T-helper 2 cell treated with Interferon-gamma antibody and Interleukin-4, amounts not matched to agents 100 ng/mL and 5 ng/mL, for 36 hours (primary cell): ENCODE measurements around the gene BTN1A1. TPM values are rescaled to one million over a fixed set of nuclear protein-coding genes. Genes with fewer than 3 reads are reported as not detected.
"Not testable (repeated sequence)": the region's sequence is repeated elsewhere in the genome, so short reads cannot be mapped to it uniquely, and the experiment has no call there.

Experiments
- intact Hi-C: fragments of 100-400 bp; cut with micrococcal nuclease; formaldehyde crosslinking; loops from one replicate; pipeline ENCODE4 v1.15.1; 2023
- total RNA-seq: library from RNA; stranded (reverse); gene quantifications from 2 replicates; pipeline ENCODE4 v1.2.3, GENCODE V29; 2022

The BTN1A1 gene
- total RNA-seq, 1 donor from 2014 or later: not detected

DNA sequence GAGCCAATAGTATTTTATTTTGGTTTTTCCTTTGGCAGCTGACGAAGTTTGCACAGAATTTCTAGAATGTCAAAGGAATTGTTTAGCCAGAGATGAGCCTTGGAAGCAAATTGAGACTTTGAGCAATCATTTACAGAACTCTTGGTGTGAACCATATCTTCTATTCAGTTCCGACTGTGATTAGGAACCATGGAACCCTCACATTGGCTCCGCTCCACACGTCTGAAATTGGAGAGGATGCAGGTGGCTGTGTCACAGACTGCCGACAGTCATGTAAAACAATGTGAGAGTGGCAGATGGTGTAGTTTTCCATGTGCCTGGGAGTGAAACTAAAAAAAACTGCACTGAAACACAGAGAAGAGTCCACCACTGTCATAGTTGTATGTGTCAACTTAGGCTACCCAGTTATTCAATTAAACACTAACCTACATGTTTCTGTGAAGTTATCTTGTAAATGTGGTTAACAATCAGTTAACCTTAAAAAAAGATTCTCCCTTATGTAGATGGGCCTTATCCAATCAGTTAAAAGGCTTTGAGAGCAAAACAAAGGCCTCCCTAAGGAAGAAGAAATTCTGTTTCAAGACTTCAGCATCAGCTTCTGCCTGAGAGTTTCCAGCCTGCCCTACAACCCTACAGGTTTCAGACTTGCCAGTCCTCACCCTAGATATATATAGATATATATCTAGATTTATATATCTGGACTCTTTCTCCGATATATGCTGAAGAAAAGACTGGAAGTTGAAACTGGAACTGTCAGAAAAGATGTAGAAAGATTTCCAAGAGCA is 34.8 kb downstream of the BTN1A1 start:
- intact Hi-C loops: loop anchor here (5.0 to 10.0 kb wide), 3 partner anchors 153 to 940 kb away; partner anchors contain the start of genes BTN2A2 and ZNF184

DNA sequence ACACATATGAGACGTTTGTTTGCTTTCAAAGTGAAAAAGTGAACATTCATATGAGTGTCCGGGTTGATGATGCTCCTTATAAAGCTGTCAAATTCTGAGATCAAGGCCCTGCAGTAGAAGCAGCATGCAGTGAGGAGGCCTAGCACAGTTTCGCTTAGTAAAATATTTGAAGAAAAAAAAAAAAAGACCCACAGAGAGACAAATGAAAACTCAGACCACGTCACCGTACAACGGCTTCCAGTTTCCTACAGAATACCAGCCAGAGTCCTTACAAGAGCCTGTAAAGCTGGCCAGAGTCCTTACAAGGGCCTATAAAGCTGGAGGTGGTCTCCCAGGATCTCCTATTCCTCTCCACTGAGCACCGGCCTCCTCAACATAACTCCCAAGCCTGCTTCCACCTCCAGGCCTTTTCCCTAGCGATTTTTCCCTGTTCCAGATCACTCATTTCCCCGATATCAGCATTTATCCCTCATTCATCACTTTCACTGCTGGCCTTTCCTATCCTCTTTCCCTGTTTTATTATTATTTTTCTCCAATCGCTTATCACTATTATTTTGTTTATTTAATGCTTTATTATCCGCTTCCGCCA is 36.6 kb downstream of the BTN1A1 start:
- intact Hi-C loops: loop anchor here (1.0 to 10.0 kb wide), 7 partner anchors 15 to 938 kb away; partner anchors contain the start of genes BTN2A2 and ZNF184

DNA sequence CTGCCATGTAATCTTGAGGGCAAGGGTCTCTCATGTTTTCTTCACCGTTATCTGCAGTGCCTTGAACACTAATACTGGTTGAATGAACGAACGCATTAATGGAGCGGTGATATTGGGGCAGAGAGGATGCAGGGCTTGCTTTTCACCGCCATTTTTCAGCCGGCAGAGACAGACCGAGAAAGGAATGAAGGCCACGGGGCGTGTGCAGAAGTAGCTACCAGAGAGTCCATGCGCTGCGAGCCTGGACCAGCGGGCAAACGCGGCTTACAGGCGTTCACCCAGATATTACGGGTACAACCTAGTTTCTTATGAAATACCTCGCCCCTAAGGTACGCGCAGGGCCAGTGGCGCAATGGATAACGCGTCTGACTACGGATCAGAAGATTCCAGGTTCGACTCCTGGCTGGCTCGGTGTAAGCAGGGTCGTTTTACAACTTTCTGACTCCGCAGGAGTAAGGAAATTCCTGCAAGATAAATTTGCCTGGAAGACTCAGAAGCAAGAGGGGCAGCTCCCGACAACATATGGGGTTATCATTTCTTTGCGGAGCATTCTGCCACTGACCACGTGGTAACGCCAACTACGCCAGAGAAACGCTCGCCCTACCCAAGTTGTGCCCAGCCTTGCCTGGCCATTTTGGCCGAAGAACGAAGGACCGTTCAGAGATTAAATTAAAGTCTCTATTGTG is 37.2 kb downstream of the BTN1A1 start:
- intact Hi-C loops: loop anchor here (1.0 to 10.0 kb wide), 7 partner anchors 16 to 937 kb away; partner anchors contain the start of genes BTN2A2 and ZNF184

- intact Hi-C loops: loop anchor here (1.0 to 10.0 kb wide), 8 partner anchors 15 to 937 kb away; partner anchors contain the start of genes BTN2A2 and ZNF184
Measured at GRCh38 chr6:26537846-26538571, 37.9 kb downstream of the BTN1A1 start, which contains the start of gene HMGN4. TSS of gene HMGN4 (plus strand) at chr6:26538366. CDS start at chr6:26545207, 6,841 bp downstream.

DNA sequence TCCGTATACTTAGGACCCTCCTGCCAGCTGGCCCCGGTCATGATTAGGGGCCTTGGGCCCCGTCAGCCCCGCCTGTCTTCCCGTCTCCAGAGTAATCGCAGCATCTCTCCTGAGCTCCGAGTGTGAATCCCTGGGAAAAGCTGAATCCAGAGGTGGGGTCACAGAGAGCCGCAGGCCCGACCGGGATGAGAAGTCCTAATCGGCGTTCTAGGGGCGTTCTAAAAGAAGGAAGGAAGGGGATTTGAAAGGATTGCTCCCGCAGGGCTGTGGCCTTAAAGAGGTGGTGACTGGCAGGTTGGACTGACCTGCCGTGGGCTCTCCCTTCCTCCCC is 38.4 kb downstream of the BTN1A1 start:
- intact Hi-C loops: loop anchor here (1.0 to 10.0 kb wide), 4 partner anchors 30 to 936 kb away; partner anchors contain the start of genes BTN2A2 and ZNF184

- intact Hi-C loops: loop anchor here (5.0 to 10.0 kb wide), 3 partner anchors 157 to 936 kb away; partner anchors contain the start of genes BTN2A2 and ZNF184
Measured at GRCh38 chr6:26539071-26539615, 39.0 kb downstream of the BTN1A1 start.

DNA sequence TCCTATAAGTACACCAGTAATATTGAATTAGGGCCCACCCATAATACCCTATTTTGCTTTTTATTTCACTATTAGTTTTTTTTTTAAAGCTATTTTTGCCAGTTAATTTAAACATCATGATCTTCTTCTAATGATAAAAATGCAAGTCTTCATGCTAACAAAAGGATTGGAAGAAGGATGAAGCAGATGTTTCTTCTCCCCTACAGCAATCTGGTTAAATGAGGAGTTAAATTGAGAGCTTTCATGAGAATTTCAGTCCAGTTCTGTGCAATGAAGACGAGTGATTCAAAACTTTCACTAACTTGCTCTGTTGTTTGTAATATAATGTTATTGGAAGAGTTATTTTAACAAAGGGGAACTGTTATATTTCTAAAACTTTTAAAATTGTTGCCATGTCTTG is 41.5 kb downstream of the BTN1A1 start:
- intact Hi-C loops: no loop called here

DNA sequence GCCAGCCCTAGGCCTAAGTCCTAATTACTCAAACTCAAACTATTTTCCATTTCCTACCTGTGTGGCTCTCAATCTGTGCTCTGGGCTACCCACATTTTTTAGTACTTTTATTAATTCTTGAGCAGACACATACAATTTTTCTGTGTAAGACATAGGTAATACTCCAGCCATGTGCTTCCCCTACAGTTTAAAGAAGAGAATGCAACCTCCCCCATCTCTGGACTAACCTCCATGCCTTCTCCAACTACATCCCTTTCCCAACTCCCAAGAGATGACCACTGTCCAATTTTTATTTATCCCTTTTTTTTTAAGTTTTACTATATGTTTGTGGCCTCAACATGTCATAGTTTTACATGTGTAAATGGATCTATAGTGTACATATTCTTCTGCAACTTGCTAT is 43.9 kb downstream of the BTN1A1 start:
- intact Hi-C loops: no loop called here

DNA sequence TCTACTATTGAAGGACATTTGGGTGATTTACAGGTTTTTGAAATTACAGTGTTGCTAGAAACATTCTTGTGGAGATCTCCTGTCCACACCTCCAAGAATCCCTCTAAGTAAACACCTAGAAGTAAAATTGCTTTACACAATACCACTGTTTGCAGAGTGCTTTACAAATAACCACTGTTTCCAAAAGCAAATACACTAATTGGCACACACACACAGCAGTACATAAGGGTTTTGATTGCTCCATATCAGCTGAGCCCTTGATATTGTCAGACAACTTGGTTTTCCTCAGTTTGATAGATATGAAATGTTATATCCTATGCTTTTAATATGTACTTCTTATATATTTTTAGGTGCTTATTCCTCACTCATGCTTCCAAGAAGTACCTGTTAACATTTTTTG is 44.4 kb downstream of the BTN1A1 start:
- intact Hi-C loops: no loop called here

DNA sequence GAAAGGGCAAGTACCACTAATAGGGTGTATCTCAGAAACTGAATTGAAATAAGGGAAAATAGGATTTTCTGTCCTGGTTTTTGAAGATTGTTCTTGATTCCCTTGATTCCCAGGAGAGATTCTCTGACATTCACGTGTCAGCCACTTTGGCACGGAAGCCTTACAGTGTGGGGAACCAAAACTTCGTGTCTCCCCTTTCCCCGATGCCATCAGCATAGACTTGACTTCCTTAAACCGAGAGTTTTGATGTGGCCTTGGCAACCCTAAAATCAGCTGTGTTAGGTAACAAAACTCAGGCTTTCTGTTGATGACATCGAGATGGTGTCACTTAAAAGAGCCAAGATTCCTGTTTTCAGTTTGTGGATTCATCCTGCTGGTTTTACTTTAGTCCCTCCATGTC is 45.5 kb downstream of the BTN1A1 start:
- intact Hi-C loops: no loop called here

DNA sequence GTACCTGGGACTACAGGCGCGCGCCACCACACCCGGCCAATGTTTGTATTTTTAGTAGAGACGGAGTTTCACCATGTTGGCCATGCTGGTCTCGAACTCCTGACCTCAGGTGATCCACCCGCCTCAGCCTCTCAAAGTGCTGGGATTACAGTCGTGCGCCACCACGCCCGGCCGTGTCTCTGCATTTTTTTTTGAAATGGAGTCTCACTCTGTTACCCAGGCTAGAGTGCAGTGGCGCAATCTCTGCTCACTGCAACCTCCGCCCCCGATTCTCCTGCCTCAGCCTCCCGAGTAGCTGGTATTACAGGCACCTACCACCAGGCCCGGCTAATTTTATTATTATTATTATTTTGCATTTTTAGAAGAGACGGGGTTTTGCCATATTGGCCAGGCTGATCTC is 47.3 kb downstream of the BTN1A1 start:
- intact Hi-C loops: not testable (repeated sequence)

DNA sequence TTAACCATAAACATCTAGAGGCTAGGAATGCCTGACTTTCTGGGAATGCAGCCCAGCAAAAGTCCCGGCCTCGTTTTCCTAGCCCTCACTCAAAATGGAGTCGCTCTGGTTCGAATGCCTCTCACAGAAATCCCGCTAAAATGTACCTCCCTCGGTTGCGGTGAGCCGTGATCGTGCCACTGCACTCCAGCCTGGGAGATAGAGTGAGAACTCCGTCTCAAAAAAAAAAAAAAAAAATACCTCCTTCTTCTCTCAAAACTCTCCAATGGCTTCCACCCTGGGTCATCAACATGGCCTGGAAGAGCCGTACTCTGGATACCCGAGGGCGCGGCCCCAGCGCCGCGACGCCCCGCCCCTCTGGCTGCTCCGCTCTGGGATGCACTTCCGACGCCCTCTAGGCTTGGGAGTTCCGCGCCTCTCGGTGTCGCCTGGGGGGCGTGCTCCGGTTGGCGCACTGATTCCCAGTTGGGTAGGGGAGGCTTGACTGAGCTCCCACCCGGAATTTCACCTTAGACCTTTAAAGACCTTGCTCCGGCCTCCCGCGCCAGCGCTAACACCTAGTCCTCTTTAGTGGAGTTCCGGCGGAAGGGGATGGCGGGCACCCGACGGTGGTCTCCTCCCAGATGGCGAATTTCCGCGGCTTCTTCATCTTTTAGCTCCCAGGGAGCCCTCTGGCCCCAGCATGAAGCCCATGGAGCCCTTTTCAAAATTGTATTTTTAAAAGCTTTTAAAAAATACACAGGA is 50.3 kb downstream of the BTN1A1 start:
- intact Hi-C loops: no loop called here

- intact Hi-C loops: no loop called here
Measured at GRCh38 chr6:26552205-26552604, 52.1 kb downstream of the BTN1A1 start.

GRCh38 chr6:26552640-26553188 is 52.6 kb downstream of the BTN1A1 start:
- intact Hi-C loops: loop anchor here (1.0 kb wide), 2 partner anchors 15 to 31 kb away; no protein-coding TSS in a partner anchor

DNA sequence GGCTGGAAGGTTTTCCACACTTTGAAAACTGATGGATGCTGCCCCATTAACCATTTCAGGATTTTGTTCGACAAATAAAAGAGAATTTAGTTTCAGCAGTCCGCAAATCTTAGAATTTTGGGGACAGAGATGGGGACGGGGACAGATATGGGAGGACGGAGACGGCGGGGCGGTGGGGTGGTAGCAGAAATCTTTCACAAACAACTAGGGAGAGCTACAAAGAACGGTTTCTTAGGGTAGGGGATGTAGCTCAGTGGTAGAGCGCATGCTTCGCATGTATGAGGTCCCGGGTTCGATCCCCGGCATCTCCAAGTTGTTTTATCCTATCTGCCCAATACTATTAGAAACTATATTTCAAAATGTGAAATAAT is 53.1 kb downstream of the BTN1A1 start:
- intact Hi-C loops: loop anchor here (1.0 kb wide), 2 partner anchors 16 to 32 kb away; no protein-coding TSS in a partner anchor

DNA sequence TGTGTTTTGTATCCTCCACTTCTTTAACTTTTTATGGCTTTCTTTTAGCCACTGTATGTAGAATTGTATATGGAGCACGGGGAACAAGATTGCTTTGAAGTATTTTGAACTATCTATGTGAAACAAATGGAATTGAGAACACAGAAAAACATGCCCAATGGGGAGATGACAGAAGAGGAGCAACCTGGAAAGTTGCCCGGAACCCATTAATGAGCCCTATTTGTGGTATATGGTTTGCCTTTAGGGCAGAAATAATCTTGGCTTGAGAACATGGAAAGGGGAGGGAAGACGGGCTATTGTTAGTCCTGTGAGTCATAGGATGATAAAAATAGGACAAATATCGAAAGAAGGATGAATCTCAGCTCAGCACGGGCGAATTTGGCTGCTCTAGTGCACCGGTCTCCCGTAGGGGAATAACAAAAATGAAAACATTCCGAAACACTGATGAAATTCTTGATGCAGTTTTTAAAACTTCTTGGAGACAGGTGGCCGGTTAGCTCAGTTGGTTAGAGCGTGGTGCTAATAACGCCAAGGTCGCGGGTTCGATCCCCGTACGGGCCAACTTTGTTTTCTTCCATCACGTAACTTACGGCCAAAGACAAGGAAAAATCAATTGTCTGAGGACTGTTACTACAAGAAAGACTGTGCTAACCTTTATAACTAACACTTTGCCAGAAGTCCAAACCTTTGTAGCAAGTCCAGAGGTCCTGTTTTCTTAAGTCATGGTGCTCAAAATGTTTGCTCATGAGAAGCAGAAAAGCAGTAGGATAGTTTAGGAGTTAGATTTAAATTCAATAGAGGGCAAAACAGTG is 53.7 kb downstream of the BTN1A1 start:
- intact Hi-C loops: loop anchor here (1.0 to 2.0 kb wide), 5 partner anchors 14 to 241 kb away; no protein-coding TSS in a partner anchor

DNA sequence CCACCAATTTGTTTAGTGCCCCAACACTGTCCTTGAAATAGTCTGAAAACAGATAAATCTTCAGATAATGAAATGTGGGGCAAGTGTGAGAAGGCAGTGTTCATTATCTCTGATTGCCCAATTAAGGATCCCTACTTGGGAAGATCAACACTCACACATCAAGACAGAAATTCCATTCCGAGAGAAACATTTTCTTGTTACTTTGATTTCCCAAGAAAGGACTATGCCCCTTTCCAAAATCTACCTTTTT is 54.3 kb downstream of the BTN1A1 start:
- intact Hi-C loops: loop anchor here (1.0 to 2.0 kb wide), 3 partner anchors 14 to 242 kb away; no protein-coding TSS in a partner anchor

- intact Hi-C loops: loop anchor here (1.0 to 2.0 kb wide), 3 partner anchors 13 to 242 kb away; no protein-coding TSS in a partner anchor
Measured at GRCh38 chr6:26554697-26555504, 54.8 kb downstream of the BTN1A1 start.
